Measurements from ENCODE around the gene LPCAT1.

GRCh38 chr5:1443171-1443570 is 80.6 kb downstream of the LPCAT1 start:
- TF ChIP-seq CTCF (conservative IDR thresholded peaks at IDR 0.05; ENCODE audit: low read depth, low read length) (no peak), RFX5 (IDR thresholded peaks at IDR 0.05; ENCODE audit: low read depth, low read length) (no peak), MAZ (IDR thresholded peaks at IDR 0.05; ENCODE audit: borderline replicate concordance, low read depth, low read length) (no peak), FOS (IDR thresholded peaks at IDR 0.05; ENCODE audit: low read depth, low read length) (no peak), ELK1 (IDR thresholded peaks at IDR 0.05; ENCODE audit: borderline replicate concordance, low read depth, low read length) (no peak), POLR2A (IDR thresholded peaks at IDR 0.05; ENCODE audit: low read depth, low read length) (no peak), MXI1 (IDR thresholded peaks at IDR 0.05; ENCODE audit: borderline replicate concordance, low read depth, low read length) (no peak), SMC3 (IDR thresholded peaks at IDR 0.05; ENCODE audit: low read depth, low read length) (no peak), RCOR1 (IDR thresholded peaks at IDR 0.05; ENCODE audit: insufficient replicate concordance, low read length) (no peak), CEBPB (IDR thresholded peaks at IDR 0.05; ENCODE audit: low read depth, low read length) (no peak), USF2 (IDR thresholded peaks at IDR 0.05; ENCODE audit: low read depth, low read length) (no peak), MAFK (IDR thresholded peaks at IDR 0.05; ENCODE audit: low read depth, low read length) (no peak)

Data from IMR-90 (cell line).